ENCODE results near the gene SKIC8.

SKIC8 gene

GRCh38 chr15:78291698-78292097 lies 7.7 kb downstream of the SKIC8 start:
- no peak for DNase-seq (ENCODE audit: low spot score)

- DNase-seq (ENCODE audit: low spot score): no peak
These were observed 8.4 kb downstream of the SKIC8 start for GRCh38 chr15:78291052-78291451.

- DNase-seq (ENCODE audit: low spot score): no peak
These were observed 9.2 kb downstream of the SKIC8 start for GRCh38 chr15:78290222-78290621.

GRCh38 chr15:78284758-78285157 lies 14.7 kb downstream of the SKIC8 start:
- no peak for DNase-seq (ENCODE audit: low spot score)

- DNase-seq (ENCODE audit: low spot score): no peak
These were observed 17.1 kb downstream of the SKIC8 start for GRCh38 chr15:78282324-78282723.

- DNase-seq (ENCODE audit: low spot score): no peak
These were observed 18.9 kb downstream of the SKIC8 start for GRCh38 chr15:78280319-78281072.

GRCh38 chr15:78276064-78276943 lies 23.1 kb downstream of the SKIC8 start:
- no peak for DNase-seq (ENCODE audit: low spot score)

GRCh38 chr15:78274994-78275393 lies 24.4 kb downstream of the SKIC8 start:
- DNase-seq (ENCODE audit: low spot score): no peak

- DNase-seq (ENCODE audit: low spot score): no peak
These were observed 26.6 kb downstream of the SKIC8 start for GRCh38 chr15:78272776-78273175.

GRCh38 chr15:78272316-78272715 lies 27.1 kb downstream of the SKIC8 start:
- no peak for DNase-seq (ENCODE audit: low spot score)

- DNase-seq (ENCODE audit: low spot score): no peak
These were observed 32.6 kb downstream of the SKIC8 start for GRCh38 chr15:78266806-78267205.

GRCh38 chr15:78266229-78266628 lies 33.2 kb downstream of the SKIC8 start:
- DNase-seq (ENCODE audit: low spot score): no peak

GRCh38 chr15:78265752-78266224 lies 33.6 kb downstream of the SKIC8 start:
- peak; percentile 50 for DNase-seq (ENCODE audit: low spot score)

- no peak for DNase-seq (ENCODE audit: low spot score)
These were observed 34.3 kb downstream of the SKIC8 start for GRCh38 chr15:78265137-78265460.

- DNase-seq (ENCODE audit: low spot score): peak; percentile 50
These were observed 34.9 kb downstream of the SKIC8 start, which contains the start of gene DNAJA4 for GRCh38 chr15:78264304-78265136. Gene DNAJA4, plus strand, starts transcription at chr15:78264562. Its CDS starts 202 bp downstream, at chr15:78264764.

GRCh38 chr15:78263907-78264303 lies 35.5 kb downstream of the SKIC8 start:
- no peak for DNase-seq (ENCODE audit: low spot score)

- no peak for DNase-seq (ENCODE audit: low spot score)
These were observed 36.0 kb downstream of the SKIC8 start for GRCh38 chr15:78263351-78263781.

GRCh38 chr15:78261062-78261461 lies 38.3 kb downstream of the SKIC8 start:
- no peak for DNase-seq (ENCODE audit: low spot score)

- no peak for DNase-seq (ENCODE audit: low spot score)
These were observed 38.9 kb downstream of the SKIC8 start for GRCh38 chr15:78260489-78260888.

- no peak for DNase-seq (ENCODE audit: low spot score)
These were observed 40.2 kb downstream of the SKIC8 start for GRCh38 chr15:78259232-78259631.

GRCh38 chr15:78257681-78258080 lies 41.7 kb downstream of the SKIC8 start:
- DNase-seq (ENCODE audit: low spot score): no peak

GRCh38 chr15:78256044-78256437 lies 43.4 kb downstream of the SKIC8 start:
- DNase-seq (ENCODE audit: low spot score): no peak
